Heart right ventricle (tissue), 16 donors: ENCODE measurements around the gene MMADHC. TPM values are rescaled to one million over a fixed set of nuclear protein-coding genes. Genes with fewer than 3 reads are reported as not detected.
A peak's percentile ranks its signal among the peaks of the same experiment; 100 is the strongest.

ENCODE experiments used
- ATAC-seq, 8 donors: fragments of 200-7000 bp; cut with Tn5 transposase; one replicate each; pipeline ENCODE4 v1.9.1; 2020; ENCODE audit warnings: mild to moderate bottlenecking in 8 of 8, moderate library complexity in 8 of 8, moderate number of reproducible peaks in 1 of 8
- DNase-seq, 2 donors: peaks; one replicate each; pipeline ENCODE4 v3.0.0-alpha.2; 2020
- H3K27ac ChIP-seq, 10 donors: fragments of 200-600 bp; sonication (generic) in 2 of 10; one replicate each; pipeline versions ENCODE4 v1.5.0 to v1.8.0; 2020 to 2022; ENCODE audit warnings: mild to moderate bottlenecking in 3 of 10
- H3K27me3 ChIP-seq, 7 donors: fragments of 200-600 bp; one replicate each; pipeline ENCODE4 v1.8.0; 2021 to 2022; ENCODE audit warnings: mild to moderate bottlenecking in 2 of 7
- H3K36me3 ChIP-seq, 9 donors: fragments of 200-600 bp; sonication (generic) in 1 of 9; one replicate each; pipeline versions ENCODE4 v1.5.0 to v1.8.0; 2020 to 2022; ENCODE audit warnings: mild to moderate bottlenecking in 2 of 9
- H3K4me1 ChIP-seq, 9 donors: fragments of 200-600 bp; sonication (generic) in 1 of 9; one replicate each; pipeline versions ENCODE4 v1.5.0 to v1.8.0; 2020 to 2022; ENCODE audit warnings: mild to moderate bottlenecking in 4 of 9
- H3K4me3 ChIP-seq, 10 donors: fragments of 200-600 bp; sonication (generic) in 2 of 10; one replicate each; pipeline versions ENCODE4 v1.5.0 to v1.8.0; 2020 to 2022; ENCODE audit warnings: mild to moderate bottlenecking in 7 of 10, moderate library complexity in 2 of 10
- H3K9me3 ChIP-seq, 11 donors: fragments of 200-600 bp in 10 of 11; sonication (generic) in 2 of 11; one replicate each; pipeline versions ENCODE4 v1.5.0 to v1.8.0; 2013 to 2022; ENCODE audit warnings: mild to moderate bottlenecking in 2 of 11, control low read depth in 1 of 11, moderate library complexity in 1 of 11
- CTCF ChIP-seq, 9 donors: fragments of 200-600 bp; sonication (generic) in 2 of 9; IDR thresholded peaks; one replicate each; pipeline versions ENCODE4 v1.5.0 to v1.8.0; 2021 to 2022; ENCODE audit warnings: antibody characterized with exemption in 9 of 9, mild to moderate bottlenecking in 5 of 9, moderate library complexity in 1 of 9
- WGBS, 2 donors: extraction: QIAGEN DNeasy Blood & Tissue Kit; methylation state at CpG; one replicate each; pipeline ENCODE4 v1.1.7; 2013; ENCODE audit warnings: inconsistent platforms in 1 of 2; 5-methylcytosine and 5-hydroxymethylcytosine counted together
- intact Hi-C, 10 donors: fragments of 100-400 bp; cut with DNase I; formaldehyde crosslinking; loops; one replicate each; pipeline versions ENCODE4 v1.11.1 to v1.14.2; 2022
- polyA plus RNA-seq, 2 donors: library from polyadenylated mRNA; stranded (reverse); fragments of 200-250 nt; gene quantifications; one replicate each; pipeline ENCODE4 v1.2.3, GENCODE V29; 2013
- total RNA-seq, 10 donors: library from RNA; stranded (reverse); fragmentation: NEBNext Ultra II Directional in 3 of 10; extraction: Animal tissue kit (Norgen Biotek cat#: 25700) in 3 of 10; gene quantifications; one replicate each; pipeline versions ENCODE4 v1.2.1 to v1.2.4, GENCODE V29; 2021 to 2023
- donor health status: Arrhythmogenic right ventricular cardiomyopathy.
- donor health status: ischemic (EF 13 %, LVEDD 7.1; RV severe dilation, severe dysfunction).
- donor health status: healthy with polysubstance abuse.
- donor health status: DM: no; HTN: yes; CAD: no.
- donor health status: DM: no; HTN: no; CAD: no.
- donor health status: ischemic (EF 25% LVEDD 6.9; RV normal size, moderate dysfunction).
- donor health status: ischemic (EF 25% LVEDD 5.7; RV mildly dilated, moderate dysfunction).
- donor health status: healthy.
- donor health status: DM: yes; HTN: yes; CAD: no.
- donor health status: Ischemic cardiomyopathy.
- donor health status: ischemic (EF 35%, LVEDD 5.7; RV mildly dilated, moderate dysfunction).
- donor health status: nonischemic (EF 11% LVEDD 7.7; RV severe dilation, severe dysfunction).
- donor health status: DM: yes; HTN: yes; CAD: no.
- donor health status: PGD.
- donor health status: ischemic (EF 29% LVEDD 5.4; RV normal size, mild dysfunction).
- donor health status: nonischemic (EF 23%, LVEDD 6.1; RV moderate dilation, normal function).

MMADHC gene
- total and polyA plus RNA-seq, 12 donors = 20.4 to 132 (median 124) TPM

DNA sequence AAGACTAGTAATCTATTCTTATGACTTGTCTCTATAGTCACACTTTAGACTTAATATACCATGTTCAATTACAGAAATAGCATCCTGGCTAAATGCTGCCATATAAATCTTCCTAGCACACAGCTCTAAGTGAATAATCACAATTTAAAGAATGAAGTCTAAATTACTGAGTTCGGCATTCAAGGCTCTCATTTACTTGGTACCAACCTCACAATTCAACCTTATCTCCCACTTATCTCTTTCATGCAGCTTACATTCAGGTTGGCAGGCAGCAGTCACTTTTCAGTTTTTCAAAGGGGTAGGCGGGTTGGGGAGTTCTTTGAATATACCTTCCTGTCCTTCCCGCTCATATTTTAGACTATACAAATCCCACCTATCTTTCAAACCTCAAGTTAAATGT, 1.5 kb downstream of the MMADHC start:
- H3K4me3 ChIP-seq = peak overlapping the region; percentile 60 to 94 (median 78)
- peak overlapping the region in 1 of 10 donors; percentile 96 for H3K27ac ChIP-seq
- ATAC-seq (no peak), DNase-seq (no peak)
- no peak for TF ChIP-seq CTCF (IDR thresholded peaks at IDR 0.05)
- intact Hi-C loops = loop anchor here in 3 of 10 donors (5.0 kb wide), 2 partner anchors 901 to 1826 kb away; partner anchors contain the start of gene RND3 (in 2 of the 3)
- no peaks in the 10 kb centered on the region for H3K9me3 ChIP-seq
- no peaks in the 10 kb centered on the region for H3K27me3 ChIP-seq
- peaks cover 0 to 45% (median 13%) of the 10 kb centered on the region in 9 donors for H3K36me3 ChIP-seq
- H3K4me1 ChIP-seq = peaks cover 0 to 62% (median 41%) of the 10 kb centered on the region in 9 donors
- 69 to 75% methylated on average over 3 of the region's 3 CpGs for WGBS, 2 donors

DNA sequence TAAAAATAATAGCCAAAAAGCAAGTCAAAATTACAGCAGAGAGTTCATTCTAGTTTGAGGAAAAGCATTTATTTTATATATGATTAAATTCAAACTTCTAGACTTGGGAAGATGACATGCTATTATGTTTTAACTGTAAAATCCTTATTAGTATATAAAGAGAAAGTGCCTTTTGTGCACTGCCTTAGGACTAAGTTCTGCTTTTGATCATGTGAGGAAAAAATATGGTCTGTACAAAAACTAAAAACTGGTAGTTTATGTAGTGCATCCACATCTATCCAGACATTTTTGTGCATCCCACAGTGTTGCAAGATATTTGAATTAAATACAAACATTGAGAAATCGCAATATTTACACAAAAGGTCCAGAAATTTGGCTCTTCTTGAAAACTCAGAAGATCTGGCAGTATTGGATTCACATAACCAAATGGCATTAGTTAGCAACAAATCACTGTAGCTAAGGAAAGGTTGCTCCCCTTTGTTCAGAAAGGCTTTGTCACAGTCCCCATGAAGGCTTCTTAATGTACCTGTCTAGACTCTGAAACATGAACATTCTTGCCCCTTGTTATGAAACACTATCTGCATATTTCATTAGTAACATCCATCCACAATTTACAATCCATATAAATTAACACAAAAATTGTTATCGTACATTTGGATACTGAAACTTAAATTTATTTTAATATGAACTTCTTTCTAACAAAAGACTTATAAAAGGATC, 2.2 kb downstream of the MMADHC start:
- DNase-seq (no peak), ATAC-seq (no peak)
- Histone ChIP-seq H3K4me3 (peak overlapping the region in 7 of 10 donors; percentile 9 to 94 (median 74)), H3K4me1 (peaks cover 0 to 69% (median 46%) of the 10 kb centered on the region in 9 donors), H3K27ac (peak overlapping the region in 1 of 10 donors; percentile 96), H3K27me3 (no peaks in the 10 kb centered on the region), H3K36me3 (peaks cover 0 to 53% (median 13%) of the 10 kb centered on the region in 9 donors), H3K9me3 (no peaks in the 10 kb centered on the region)
- 94 to 97% methylated on average over 2 of the region's 2 CpGs for WGBS, 2 donors
- intact Hi-C loops = loop anchor here in 3 of 10 donors (5.0 kb wide), 2 partner anchors 902 to 1827 kb away; partner anchors contain the start of gene RND3 (in 2 of the 3)
- TF ChIP-seq CTCF (IDR thresholded peaks at IDR 0.05) = no peak

DNA sequence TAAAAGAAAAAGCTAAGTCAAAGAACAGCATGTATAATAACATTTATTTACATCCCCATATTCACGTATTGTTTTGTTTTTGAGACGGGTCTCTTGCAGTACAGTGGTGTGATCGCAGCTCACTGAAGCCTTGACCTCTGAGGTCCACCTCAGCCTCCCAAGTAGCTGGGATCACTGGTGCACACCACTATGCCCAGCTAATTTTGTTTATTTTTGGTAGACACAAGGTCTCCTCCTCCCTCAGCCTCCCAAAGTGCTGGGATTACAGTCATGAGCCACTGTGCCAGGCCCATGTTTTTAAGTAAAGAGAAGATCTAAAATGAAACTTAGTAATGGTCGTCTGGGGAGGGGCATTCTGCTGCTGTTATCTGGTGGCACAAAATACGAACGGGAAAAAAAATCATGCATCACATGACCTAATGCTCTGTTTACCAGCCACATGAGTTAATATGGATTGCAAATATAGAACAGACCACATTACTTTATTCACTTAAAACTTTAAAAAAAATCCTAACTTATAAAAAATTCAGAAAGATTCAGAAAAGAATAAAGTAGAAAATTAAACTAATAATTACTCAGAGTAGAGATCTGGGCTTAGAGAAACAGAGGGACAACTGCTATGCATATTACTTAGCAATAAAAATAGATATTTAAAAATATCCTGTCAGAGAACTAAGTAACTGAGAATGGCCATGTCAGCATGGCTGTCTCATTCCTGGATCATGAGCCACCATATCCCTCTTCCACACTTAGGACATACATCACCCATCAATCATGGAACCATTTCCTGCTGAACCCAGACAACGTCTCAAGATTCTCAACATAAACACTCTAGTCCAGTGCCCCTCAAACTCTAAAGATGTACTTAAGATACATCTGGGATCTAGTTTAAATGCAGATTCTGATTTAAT, 7.3 kb downstream of the MMADHC start:
- peaks cover 0 to 100% (median 43%) of the 10 kb centered on the region in 9 donors for H3K36me3 ChIP-seq
- intact Hi-C loops = no loop called here
- TF ChIP-seq CTCF (IDR thresholded peaks at IDR 0.05) = no peak
- peak overlapping the region in 7 of 10 donors; percentile 15 to 63 (median 48) for H3K27ac ChIP-seq
- no peaks in the 10 kb centered on the region for H3K9me3 ChIP-seq
- H3K4me3 ChIP-seq = no peak overlapping the region
- 58 to 65% methylated on average over 7 of the region's 7 CpGs for WGBS, 2 donors
- ATAC-seq (peak in 7 of 8 donors; percentile 63 to 95 (median 84)), DNase-seq (no peak)
- H3K4me1 ChIP-seq = peaks cover 0 to 61% (median 39%) of the 10 kb centered on the region in 9 donors
- no peaks in the 10 kb centered on the region for H3K27me3 ChIP-seq

DNA sequence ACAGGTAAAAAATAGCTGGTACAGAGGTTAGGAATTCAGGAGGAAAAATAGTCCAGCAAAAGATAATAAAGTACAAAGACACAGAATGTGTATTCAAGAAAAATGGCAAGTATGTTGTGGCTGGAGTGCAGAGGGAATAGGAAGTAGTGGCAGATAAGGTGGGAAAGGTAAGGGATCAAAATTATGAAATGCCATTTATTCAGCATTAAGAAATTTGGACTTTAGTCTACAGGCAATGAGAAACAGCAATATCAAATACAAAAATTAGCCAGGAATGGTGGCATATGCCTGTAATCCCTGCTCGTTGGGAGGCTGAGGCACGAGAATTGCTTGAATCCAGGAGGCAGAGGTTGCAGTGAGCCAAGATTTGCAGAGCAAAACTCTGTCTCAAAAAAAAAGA, 10.3 kb downstream of the MMADHC start:
- Histone ChIP-seq H3K4me3 (no peak overlapping the region), H3K27me3 (no peaks in the 10 kb centered on the region), H3K36me3 (peaks cover 0 to 100% (median 40%) of the 10 kb centered on the region in 9 donors), H3K4me1 (peaks cover 0 to 44% (median 27%) of the 10 kb centered on the region in 9 donors), H3K9me3 (no peaks in the 10 kb centered on the region), H3K27ac (no peak overlapping the region)
- 93% methylated on average over 2 of the region's 2 CpGs for WGBS, 2 donors
- no peak for ATAC-seq
- intact Hi-C loops = no loop called here
- TF ChIP-seq CTCF (IDR thresholded peaks at IDR 0.05) = no peak
- DNase-seq = no peak
